ENCODE results near the gene RBFOX1.

DNA sequence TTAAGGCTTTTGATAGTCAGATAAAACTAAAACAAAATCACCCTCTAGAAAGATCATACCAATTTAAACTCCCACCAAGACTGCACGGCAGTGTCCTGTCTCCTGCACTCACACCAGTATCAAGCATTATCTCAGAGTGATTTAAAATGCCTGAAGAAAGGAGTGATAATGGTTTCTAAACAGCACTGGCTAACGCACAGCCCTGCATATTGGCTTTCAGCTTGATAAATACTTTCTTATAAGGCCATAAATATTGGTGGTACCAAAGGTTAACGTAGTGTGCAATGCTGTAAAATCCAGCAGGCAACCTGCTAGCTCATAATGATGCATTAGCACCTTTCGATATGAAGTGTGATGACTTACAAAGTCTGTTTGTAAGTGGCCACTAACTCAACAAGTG is 214.3 kb downstream of the RBFOX1 start:
- TF ChIP-seq, protein P1, sequence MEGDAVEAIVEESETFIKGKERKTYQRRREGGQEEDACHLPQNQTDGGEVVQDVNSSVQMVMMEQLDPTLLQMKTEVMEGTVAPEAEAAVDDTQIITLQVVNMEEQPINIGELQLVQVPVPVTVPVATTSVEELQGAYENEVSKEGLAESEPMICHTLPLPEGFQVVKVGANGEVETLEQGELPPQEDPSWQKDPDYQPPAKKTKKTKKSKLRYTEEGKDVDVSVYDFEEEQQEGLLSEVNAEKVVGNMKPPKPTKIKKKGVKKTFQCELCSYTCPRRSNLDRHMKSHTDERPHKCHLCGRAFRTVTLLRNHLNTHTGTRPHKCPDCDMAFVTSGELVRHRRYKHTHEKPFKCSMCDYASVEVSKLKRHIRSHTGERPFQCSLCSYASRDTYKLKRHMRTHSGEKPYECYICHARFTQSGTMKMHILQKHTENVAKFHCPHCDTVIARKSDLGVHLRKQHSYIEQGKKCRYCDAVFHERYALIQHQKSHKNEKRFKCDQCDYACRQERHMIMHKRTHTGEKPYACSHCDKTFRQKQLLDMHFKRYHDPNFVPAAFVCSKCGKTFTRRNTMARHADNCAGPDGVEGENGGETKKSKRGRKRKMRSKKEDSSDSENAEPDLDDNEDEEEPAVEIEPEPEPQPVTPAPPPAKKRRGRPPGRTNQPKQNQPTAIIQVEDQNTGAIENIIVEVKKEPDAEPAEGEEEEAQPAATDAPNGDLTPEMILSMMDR (conservative IDR thresholded peaks at IDR 0.05; ENCODE audit: low read length): no peak
- no peak for TF ChIP-seq EZH2phosphoT487 (IDR thresholded peaks at IDR 0.05; ENCODE audit: borderline replicate concordance)
